GM18505 (cell line): ENCODE data around the gene NUP62.

Source experiments
- ATAC-seq: cut with Tn5 transposase; IDR thresholded peaks from one replicate; pipeline ENCODE4 v1.9.1; 2021; ENCODE audit not compliant: unreplicated experiment
- POLR2A ChIP-seq: IDR thresholded peaks from 4 replicates; pipeline ENCODE4 v1.6.1; 2011; ENCODE audit warnings: borderline replicate concordance; ENCODE audit not compliant: insufficient read depth, insufficient read length; ENCODE audit errors: extremely low read depth

Gene NUP62

DNA sequence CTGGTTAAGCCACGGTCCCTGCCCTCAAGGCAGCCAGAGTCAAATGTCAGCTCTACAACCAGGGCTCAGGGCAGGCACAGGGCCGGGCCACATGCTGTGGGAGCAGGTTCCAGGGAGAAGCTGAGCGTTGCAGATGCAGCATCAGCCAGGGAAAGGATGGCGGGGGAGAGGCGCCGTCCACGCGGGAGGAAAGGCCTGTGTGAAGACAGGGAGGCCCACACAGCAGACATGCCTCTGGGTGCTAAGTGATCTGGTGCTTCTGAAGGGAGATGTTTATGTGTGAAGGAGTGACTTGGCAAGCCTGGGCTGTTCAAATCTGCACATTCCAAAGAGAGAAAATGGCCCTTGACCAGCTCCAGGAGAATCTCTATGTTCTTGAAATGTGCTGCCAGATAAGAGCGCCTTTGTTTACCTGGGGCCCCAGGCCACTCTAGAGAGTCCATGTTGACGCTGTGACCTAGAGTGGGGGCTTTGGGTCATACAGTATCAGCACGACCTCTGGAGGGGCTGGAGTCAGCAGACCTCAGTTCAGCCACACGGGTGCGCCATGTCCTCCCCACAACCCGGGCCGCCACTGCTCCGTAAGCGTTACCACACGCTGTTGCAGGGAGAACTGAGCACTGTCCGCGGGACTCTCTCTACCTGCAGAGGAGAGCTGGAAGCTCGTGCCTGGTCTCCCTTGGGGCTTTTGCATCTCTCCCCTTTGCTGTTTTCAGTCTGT, 16.2 kb downstream of the NUP62 start:
- ATAC-seq: no peak
- no peak for TF ChIP-seq POLR2A

GRCh38 chr19:49911381-49912145, 17.7 kb downstream of the NUP62 start:
- ATAC-seq: no peak

GRCh38 chr19:49910179-49910578, 19.1 kb downstream of the NUP62 start:
- no peak for ATAC-seq
- TF ChIP-seq POLR2A: no peak

More at GRCh38 chr19:49911381-49912145, 17.7 kb downstream of the NUP62 start:
- TF ChIP-seq POLR2A: peak; percentile 68

GRCh38 chr19:49908480-49909420, 20.6 kb downstream of the NUP62 start:
- ATAC-seq: no peak

DNA sequence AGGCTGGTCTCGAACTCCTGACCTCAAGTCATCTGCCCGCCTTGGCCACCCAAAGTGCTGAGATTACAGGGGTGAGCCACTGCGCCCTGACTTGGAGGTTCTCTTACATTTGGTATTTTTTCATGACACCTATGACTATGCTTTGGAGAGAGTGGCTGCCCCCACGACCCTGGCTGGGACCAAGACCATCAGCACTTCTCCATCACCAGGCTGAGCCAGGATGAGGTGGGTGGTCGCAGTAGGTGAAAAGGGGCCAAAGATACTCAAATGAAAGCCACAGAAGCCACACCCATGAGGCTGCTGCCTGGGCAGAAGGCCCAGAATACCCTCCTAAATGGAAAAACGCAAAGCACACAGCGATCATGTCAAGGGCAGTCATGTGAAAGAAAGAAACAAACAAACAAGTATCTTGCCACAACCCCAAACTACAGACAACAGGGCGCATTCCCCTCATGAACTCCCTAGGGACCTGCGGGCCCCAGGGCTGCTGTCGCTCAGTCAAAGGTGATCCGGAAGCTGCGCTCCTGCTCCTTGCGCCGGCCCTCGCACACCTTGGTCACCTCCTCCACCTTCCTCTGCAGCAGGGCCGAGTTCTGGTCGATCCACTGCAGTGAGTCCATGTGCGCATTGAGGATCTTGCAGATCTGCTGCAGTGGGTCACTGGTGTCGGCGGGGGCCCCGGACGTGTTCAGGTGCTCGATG, 21.4 kb downstream of the NUP62 start:
- no peak for ATAC-seq
- no peak for TF ChIP-seq POLR2A

More at GRCh38 chr19:49908480-49909420, 20.6 kb downstream of the NUP62 start:
- no peak for TF ChIP-seq POLR2A

DNA sequence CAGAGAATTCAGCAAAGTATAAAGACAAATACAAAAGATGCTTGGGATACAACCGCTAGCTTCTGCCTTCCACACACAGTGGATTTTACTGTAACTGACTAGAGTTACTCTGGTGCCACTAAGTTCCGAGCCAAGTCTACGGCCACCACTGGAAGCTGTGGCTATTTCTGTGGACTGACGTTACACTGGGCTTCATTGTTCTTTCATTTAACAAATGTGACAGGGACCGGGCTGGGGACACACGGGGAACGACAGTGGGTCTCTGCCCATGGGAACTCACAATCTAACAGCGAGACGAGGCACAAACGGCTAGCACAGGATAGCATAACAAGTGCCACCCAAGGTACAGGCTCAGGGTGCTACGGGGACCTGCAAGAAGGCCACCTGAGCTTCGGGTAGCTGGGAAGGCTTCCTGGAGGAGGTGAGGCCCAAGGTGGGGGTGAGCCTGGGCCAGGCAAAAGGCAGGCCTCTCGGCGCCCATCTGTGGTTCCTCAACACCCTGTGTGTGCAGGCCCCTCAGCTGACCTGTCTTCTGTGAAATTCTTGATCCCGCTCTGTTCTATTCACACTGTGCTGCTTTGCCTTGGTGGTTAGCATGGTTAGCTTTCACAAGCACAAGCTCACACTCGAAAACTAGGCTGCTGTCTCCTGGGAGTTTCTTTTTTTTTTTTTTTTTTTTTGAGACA, 22.3 kb downstream of the NUP62 start:
- no peak for ATAC-seq
- TF ChIP-seq POLR2A: no peak

DNA sequence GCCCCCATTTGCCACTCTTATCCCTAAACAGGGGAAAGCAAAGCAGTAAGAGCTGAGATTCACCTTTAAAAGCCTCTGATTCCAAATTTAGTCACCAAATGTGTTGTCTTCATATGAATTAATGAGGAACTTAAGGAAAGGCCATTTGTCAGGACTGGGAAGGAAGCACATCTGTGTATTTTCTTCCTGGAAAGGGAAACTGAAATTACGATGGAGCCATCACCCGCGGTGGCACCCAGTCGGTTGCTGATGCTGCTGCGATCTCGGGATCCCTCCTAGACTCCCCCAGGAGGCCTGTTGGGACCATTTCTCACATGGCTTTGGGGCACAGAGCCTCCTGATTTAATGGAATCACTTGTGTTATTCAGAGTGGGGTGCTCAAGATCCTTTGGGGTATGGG, 25.2 kb downstream of the NUP62 start:
- no peak for ATAC-seq
- no peak for TF ChIP-seq POLR2A

GRCh38 chr19:49896863-49897621, 32.3 kb downstream of the NUP62 start, which contains the start of gene IL4I1:
Gene IL4I1 (minus strand): TSS chr19:49896887. CDS start chr19:49896160, 727 bp downstream.
- ATAC-seq: peak; percentile 48
- peak; percentile 65 for TF ChIP-seq POLR2A

GRCh38 chr19:49895566-49896297, 33.6 kb downstream of the NUP62 start:
- TF ChIP-seq POLR2A: peak; percentile 21
- no peak for ATAC-seq

GRCh38 chr19:49894879-49895565, 34.3 kb downstream of the NUP62 start:
- TF ChIP-seq POLR2A: peak; percentile 36
- no peak for ATAC-seq

GRCh38 chr19:49894011-49894664, 35.2 kb downstream of the NUP62 start:
- peak; percentile 35 for TF ChIP-seq POLR2A
- no peak for ATAC-seq
